HepG2 (cell line): ENCODE results near the gene OR1F1. TPM values are rescaled to one million over a fixed set of nuclear protein-coding genes. Genes with fewer than 3 reads are reported as not detected.
A peak's percentile ranks its signal among the peaks of the same experiment; 100 is the strongest.

ENCODE experiments used
- HNRNPH1 ChIP-seq: fragments of 200-400 bp; formaldehyde crosslinking; optimal IDR thresholded peaks from 2 replicates; pipeline ENCODE3; 2017; ENCODE audit warnings: mild to moderate bottlenecking, low read depth, low read length
- IKZF4 ChIP-seq: sonication (generic); formaldehyde crosslinking; IDR thresholded peaks from 2 replicates; pipeline ENCODE4 v1.5.1; 2020; ENCODE audit warnings: borderline replicate concordance, mild to moderate bottlenecking, low read depth, missing genetic modification reagents; ENCODE audit errors: not compliant biosample characterization
- MATR3 ChIP-seq: sonication (generic); formaldehyde crosslinking; IDR thresholded peaks from 2 replicates; pipeline ENCODE4 v1.4.0; 2020; ENCODE audit warnings: missing genetic modification reagents
- NR2F1 ChIP-seq, 2 experiments: fragments of 450-650 bp in 1 of 2; formaldehyde crosslinking in 1 of 2; IDR thresholded peaks; 2 replicates each; pipeline versions ENCODE4 v1.5.0 to v1.6.1; 2016 to 2020; ENCODE audit warnings: mild to moderate bottlenecking in 1 of 2, missing compliant biosample characterization in 1 of 2, missing genetic modification reagents in 1 of 2, moderate library complexity in 1 of 2
- NR2F2 ChIP-seq: IDR thresholded peaks from 2 replicates; pipeline ENCODE4 v1.6.1; 2012; ENCODE audit warnings: low read depth, inconsistent platforms, borderline replicate concordance
- PCBP1 ChIP-seq: fragments of 200-400 bp; formaldehyde crosslinking; IDR thresholded peaks from 2 replicates; pipeline ENCODE4 v1.6.1; 2017; ENCODE audit warnings: mild to moderate bottlenecking, low read depth, low read length, borderline replicate concordance
- PHF8 ChIP-seq: sonication (generic); formaldehyde crosslinking; IDR thresholded peaks from 2 replicates; pipeline ENCODE4 v1.5.0; 2020; ENCODE audit warnings: missing genetic modification reagents
- RCOR2 ChIP-seq: IDR thresholded peaks from 2 replicates; pipeline ENCODE4 v1.6.1; 2016; ENCODE audit warnings: missing biosample characterization, missing genetic modification reagents
- TRIM24 ChIP-seq: sonication (generic); formaldehyde crosslinking; IDR thresholded peaks from 2 replicates; pipeline ENCODE4 v1.8.0; 2022; ENCODE audit warnings: mild to moderate bottlenecking, missing genetic modification reagents
- ZHX2 ChIP-seq, 2 experiments: sonication (generic) in 1 of 2; formaldehyde crosslinking in 1 of 2; IDR thresholded peaks; 2 replicates each; pipeline versions ENCODE4 v1.6.1 to v1.9.0; 2014 to 2022; ENCODE audit warnings: antibody characterized with exemption in 1 of 2, borderline replicate concordance in 1 of 2, inconsistent platforms in 1 of 2, low read depth in 1 of 2, missing genetic modification reagents in 1 of 2
- ZNF224 ChIP-seq: sonication (generic); formaldehyde crosslinking; IDR thresholded peaks from 2 replicates; pipeline ENCODE4 v1.5.0; 2020; ENCODE audit warnings: mild to moderate bottlenecking, missing genetic modification reagents
- ZNF431 ChIP-seq: sonication (generic); formaldehyde crosslinking; IDR thresholded peaks from 2 replicates; pipeline ENCODE4 v1.9.0; 2022; ENCODE audit warnings: missing genetic modification reagents, low read depth, mild to moderate bottlenecking, borderline replicate concordance
- ZSCAN9 ChIP-seq: IDR thresholded peaks from 2 replicates; pipeline ENCODE4 v1.6.1; 2016; ENCODE audit warnings: borderline replicate concordance
- polyA plus RNA-seq, 8 experiments: library from polyadenylated mRNA; depleted of rRNA in 3 of 8; stranded (reverse) in 7 of 8; unstranded in 1 of 8; fragments of >200 nt; fragmentation: Illumina TruSeq in 4 of 8; extraction: Trizol in 4 of 8; gene quantifications; 2 replicates each; pipeline versions ENCODE4 v1.2.1 to v1.2.3, GENCODE V29; 2011 to 2016; ENCODE audit warnings: low read depth in 4 of 8, missing spikeins in 1 of 8, mixed read lengths in 1 of 8; ENCODE audit not compliant: insufficient read depth in 1 of 8
- total RNA-seq, 5 experiments: library from RNA; depleted of rRNA; stranded (reverse); fragments of >200 nt; fragmentation: Illumina TruSeq; extraction: Trizol; gene quantifications; 2 replicates each; pipeline ENCODE4 v1.2.3, GENCODE V29; 2016; ENCODE audit warnings: low read depth in 1 of 5
- TF ChIP-seq, protein P1 (sequence below): sonication (generic); formaldehyde crosslinking; IDR thresholded peaks from 2 replicates; pipeline ENCODE4 v1.5.0; 2020; ENCODE audit warnings: missing genetic modification reagents
- TF ChIP-seq, protein P2 (sequence below): sonication (generic); formaldehyde crosslinking; IDR thresholded peaks from 2 replicates; pipeline ENCODE4 v1.4.0; 2020; ENCODE audit warnings: missing genetic modification reagents, low read depth, mild to moderate bottlenecking, borderline replicate concordance
- TF ChIP-seq, protein P3 (sequence below): sonication (generic); formaldehyde crosslinking; IDR thresholded peaks from 2 replicates; pipeline ENCODE4 v1.4.0; 2020; ENCODE audit warnings: missing genetic modification reagents, borderline replicate concordance
- TF ChIP-seq, protein P4 (sequence below): sonication (generic); formaldehyde crosslinking; IDR thresholded peaks from 2 replicates; pipeline ENCODE4 v1.4.0; 2020; ENCODE audit warnings: low read depth, mild to moderate bottlenecking, missing genetic modification reagents

Gene OR1F1
- total and polyA plus RNA-seq, 2 of the 13 experiments (the other 11 are each of a cell fraction or from before 2014, with no cell fraction given) = 0.90 TPM; not detected in 1

DNA sequence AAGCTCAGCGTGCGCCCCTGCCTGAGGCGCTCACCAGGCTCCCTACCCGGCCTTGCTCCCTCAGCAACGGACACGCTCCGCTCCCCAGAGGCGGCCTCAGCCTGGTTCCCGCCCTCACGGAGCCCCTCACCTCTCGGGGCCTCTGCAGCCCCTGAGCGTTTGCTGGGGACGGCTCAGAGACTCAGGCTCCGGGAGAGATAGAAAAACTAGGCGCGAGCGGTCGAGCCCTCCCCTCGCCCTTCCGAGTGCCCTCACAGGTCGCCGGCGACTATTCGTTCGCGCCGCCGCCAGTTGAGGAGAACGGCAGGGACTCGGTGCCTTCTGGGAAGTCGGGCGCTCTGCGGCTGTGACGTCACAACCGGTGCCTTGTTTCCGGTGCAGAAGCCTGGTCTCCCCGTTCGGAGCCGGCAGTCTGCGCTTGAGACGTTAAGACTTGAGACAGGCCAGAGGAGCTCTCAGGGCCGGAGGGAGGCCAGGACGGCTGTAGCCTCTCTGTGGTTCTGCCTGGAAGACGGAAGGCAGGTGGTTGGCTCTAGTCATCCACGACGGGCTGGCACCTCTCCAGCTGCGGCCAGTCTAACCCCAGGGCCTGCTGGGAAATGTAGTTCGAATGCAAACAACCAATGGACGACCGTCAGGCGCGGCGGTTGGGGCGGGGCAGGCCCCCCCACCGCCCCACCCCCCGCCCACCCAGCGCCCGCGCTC is 47.0 kb downstream of the OR1F1 start, which contains the start of gene ZNF200 (continued):
- TF ChIP-seq NR2F1 (CRISPR knock-in tag; IDR thresholded peaks at IDR 0.05) (no peak), ZHX2 (IDR thresholded peaks at IDR 0.05; ENCODE audit: low read depth) (peak; percentile 89), ZHX2 (CRISPR knock-in tag; IDR thresholded peaks at IDR 0.05; ENCODE audit: borderline replicate concordance) (0 out of 2 replicates have a peak, but pooled peaks have one; percentile 48), ZSCAN9 (CRISPR knock-in tag) (peak; percentile 60; the same call in 1 of the 2 replicates), TRIM24 (CRISPR knock-in tag) (no peak), NR2F2 (peak; percentile 45; the same call in 1 of the 2 replicates), MATR3 (CRISPR knock-in tag) (no peak), RCOR2 (CRISPR knock-in tag) (0 out of 2 replicates have a peak, but pooled peaks have one; percentile 31), PCBP1 (0 out of 2 replicates have a peak, but pooled peaks have one; percentile 52), ZNF224 (no peak), IKZF4 (CRISPR knock-in tag) (peak; percentile 52), ZNF431 (CRISPR knock-in tag) (no peak), PHF8 (CRISPR knock-in tag) (peak; percentile 97), HNRNPH1 (no peak)
- TF ChIP-seq, protein P1, sequence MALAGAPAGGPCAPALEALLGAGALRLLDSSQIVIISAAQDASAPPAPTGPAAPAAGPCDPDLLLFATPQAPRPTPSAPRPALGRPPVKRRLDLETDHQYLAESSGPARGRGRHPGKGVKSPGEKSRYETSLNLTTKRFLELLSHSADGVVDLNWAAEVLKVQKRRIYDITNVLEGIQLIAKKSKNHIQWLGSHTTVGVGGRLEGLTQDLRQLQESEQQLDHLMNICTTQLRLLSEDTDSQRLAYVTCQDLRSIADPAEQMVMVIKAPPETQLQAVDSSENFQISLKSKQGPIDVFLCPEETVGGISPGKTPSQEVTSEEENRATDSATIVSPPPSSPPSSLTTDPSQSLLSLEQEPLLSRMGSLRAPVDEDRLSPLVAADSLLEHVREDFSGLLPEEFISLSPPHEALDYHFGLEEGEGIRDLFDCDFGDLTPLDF (CRISPR knock-in tag) = peak; percentile 80
- TF ChIP-seq, protein P2, sequence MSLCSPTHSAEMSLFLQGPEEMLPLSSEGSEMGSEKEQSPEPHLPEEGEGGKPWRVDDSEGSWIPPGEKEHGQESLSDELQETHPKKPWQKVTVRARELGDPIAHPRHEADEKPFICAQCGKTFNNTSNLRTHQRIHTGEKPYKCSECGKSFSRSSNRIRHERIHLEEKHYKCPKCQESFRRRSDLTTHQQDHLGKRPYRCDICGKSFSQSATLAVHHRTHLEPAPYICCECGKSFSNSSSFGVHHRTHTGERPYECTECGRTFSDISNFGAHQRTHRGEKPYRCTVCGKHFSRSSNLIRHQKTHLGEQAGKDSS (CRISPR knock-in tag) = peak; percentile 78; the same call in 1 of the 2 replicates
- TF ChIP-seq, protein P3, sequence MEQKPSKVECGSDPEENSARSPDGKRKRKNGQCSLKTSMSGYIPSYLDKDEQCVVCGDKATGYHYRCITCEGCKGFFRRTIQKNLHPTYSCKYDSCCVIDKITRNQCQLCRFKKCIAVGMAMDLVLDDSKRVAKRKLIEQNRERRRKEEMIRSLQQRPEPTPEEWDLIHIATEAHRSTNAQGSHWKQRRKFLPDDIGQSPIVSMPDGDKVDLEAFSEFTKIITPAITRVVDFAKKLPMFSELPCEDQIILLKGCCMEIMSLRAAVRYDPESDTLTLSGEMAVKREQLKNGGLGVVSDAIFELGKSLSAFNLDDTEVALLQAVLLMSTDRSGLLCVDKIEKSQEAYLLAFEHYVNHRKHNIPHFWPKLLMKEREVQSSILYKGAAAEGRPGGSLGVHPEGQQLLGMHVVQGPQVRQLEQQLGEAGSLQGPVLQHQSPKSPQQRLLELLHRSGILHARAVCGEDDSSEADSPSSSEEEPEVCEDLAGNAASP (CRISPR knock-in tag) = peak; percentile 41; the same call in 1 of the 2 replicates
- TF ChIP-seq, protein P4, sequence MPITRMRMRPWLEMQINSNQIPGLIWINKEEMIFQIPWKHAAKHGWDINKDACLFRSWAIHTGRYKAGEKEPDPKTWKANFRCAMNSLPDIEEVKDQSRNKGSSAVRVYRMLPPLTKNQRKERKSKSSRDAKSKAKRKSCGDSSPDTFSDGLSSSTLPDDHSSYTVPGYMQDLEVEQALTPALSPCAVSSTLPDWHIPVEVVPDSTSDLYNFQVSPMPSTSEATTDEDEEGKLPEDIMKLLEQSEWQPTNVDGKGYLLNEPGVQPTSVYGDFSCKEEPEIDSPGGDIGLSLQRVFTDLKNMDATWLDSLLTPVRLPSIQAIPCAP (CRISPR knock-in tag) = no peak
